Activated CD4-positive, alpha-beta T cell treated with anti-CD3 and anti-CD28 coated beads for 48 hours (primary cell): ENCODE data around the gene MYO9A.
"Not testable (repeated sequence)": the region's sequence is repeated elsewhere in the genome, so short reads cannot be mapped to it uniquely, and the experiment has no call there.

Source experiments
- DNase-seq: peaks from one replicate; pipeline ENCODE4 v3.0.0-alpha.2; 2020

The MYO9A gene

DNA sequence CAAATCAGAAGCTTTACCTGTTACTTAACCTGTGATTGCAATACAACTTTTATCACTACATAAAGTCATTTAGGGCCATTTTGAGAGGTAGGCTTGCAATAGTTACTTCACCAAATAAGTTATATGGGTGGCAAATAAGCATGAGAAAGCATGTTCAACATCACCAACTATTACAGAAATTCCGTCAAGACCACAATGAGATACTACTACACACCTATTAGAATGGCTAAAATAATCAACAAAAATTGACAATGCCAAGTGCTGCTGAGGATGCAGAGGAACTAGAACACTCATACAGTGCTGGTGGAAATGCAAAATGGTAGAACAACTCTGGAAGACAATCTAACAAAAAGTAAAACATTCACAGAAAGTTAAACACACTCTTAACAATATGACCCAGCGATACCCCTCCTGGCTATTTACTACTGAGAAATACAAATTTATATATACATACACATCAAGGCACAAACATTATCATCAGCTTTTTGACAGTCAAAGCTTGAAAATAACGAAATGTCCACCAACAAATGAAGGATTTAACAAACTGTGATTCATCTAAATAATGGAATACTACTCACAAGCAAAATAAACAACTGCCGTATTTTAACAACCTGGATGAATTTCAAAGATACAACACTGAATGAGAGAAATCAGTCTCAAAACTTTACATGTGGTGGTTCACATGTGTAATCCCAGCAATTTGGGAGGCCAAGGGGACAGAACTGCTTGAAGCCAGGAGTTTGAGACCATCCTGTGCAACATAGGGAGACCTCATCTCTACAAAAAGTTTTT lies 82.9 kb downstream of the MYO9A start:
- no peak for DNase-seq

DNA sequence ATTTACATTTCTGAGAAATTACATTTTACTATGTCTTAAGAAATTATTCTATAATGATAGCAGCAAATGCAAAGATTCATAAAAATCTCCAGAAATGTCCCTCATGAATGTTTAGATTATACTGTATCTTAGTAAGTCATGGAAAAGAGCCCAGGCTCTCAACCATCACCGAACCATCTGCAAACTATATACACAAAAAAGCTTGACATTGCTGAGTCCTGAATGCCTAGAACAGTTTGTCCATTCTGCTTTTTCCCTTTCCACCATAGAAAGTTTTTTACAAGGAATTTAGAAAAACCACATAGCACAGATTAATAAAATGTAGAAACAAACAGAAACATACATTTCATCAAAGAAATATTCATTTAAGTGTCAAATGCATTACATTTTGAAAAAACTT lies 83.6 kb downstream of the MYO9A start:
- DNase-seq, result no peak

DNA sequence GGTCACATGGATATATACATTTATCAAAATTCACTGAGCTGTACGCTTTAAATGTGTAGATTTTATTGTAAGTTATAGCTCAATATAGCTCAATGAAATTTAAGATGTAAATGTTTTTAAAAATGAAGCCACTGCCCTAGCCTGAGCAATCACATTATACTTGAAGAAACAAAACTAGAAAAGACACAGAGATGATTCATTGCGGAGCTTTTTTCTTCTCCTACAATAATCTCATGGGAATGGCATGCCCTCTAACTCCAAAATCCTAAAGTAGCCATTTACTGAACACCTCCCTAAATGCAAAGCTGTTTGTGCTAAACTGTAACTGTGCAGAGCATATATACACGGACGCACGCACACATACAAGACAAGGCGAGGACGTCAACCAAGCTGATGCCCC lies 84.2 kb downstream of the MYO9A start:
- DNase-seq, result no peak

DNA sequence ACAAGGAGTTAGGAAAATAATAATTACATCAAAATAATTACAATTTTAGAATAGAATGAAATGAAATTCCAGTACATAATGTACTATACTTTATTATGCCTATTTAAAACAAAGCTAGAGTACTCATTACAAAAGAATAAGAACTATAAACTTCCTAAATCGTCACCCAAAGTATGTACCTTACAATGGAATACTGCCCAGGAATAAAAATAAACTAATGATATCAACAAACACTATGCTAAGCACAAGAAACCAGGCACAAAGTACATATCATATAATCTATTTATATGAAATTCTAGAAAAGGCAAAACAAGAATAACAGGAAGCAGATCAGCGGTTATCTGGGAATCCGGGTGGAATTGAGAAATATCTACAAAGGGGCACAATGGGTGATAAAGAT lies 84.7 kb downstream of the MYO9A start:
- DNase-seq, result no peak

DNA sequence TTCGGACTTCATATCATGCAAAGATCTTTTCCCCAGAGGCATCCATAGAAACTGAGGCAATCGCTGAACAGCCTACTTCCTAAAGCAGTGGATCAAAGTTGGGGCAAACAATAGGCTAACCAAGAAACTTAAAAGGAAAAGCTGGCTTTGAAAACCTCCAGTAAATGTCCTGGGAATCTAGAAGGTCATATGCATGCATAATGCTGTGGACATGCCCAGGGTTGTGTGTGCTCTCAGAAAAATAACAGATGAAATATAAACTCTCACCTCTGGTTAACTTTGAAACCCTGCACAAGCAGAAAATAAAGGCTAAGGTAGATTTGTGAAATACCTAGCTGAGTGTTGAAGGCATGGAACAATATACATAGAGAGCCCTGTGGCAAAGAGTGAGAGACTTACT lies 96.3 kb downstream of the MYO9A start:
- DNase-seq, result no peak

DNA sequence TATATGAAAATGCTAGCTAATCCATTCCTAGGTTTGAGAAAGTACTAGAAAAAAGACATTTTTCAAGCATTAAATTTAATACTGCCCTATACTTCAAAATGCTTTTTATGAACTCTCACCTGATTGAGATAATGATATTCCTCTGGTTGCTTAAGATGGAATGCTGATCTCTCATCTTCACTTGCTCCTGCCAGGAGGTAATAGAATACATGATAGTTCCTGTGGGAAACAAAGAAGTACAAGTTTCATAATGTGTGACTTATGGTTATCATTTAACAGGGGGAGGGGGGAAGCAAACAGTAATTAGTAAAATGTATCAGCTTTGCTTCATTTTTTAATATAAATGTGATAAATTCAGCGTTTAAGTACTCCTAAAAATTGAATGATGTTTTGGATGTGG lies 97.2 kb downstream of the MYO9A start:
- DNase-seq, result no peak

DNA sequence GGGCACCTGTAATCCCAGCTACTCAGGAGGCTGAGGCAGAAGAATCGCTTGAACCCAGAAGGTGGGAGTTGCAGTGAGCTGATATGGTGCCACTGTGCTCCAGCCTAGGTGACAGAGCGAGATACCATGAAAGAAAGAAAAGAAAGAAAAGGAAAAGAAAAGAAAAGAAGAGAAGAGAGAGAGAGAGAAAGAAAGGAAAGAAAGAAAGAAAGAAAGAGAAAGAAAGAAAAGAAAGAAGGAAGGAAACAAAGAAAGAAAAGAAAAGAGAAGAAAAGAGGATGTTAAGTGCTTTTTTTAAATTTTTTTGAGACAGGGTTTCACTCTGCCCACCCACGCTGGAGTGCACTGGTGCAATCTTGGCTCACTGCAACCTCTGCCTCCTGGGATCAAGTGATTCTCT lies 103.4 kb downstream of the MYO9A start:
- DNase-seq, result not testable (repeated sequence)

DNA sequence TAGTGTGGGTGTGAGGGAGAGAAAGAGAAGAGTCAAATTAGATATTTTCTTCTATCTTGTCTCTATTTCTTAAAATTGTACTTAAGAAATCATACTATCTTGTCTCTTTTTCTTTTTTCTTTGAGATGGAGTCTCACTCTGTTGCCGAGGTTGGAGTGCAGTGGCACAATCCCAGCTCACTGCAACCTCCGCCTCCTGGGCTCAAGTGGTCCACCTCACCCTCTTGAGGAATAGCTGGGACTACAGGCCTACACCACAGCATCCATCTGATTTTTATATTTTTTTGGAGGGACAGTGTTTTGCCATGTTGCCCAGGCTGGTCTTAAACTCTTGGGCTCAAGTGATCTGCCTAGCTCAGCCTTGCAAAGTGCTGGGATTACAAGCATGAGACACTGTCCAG lies 104.2 kb downstream of the MYO9A start:
- no peak for DNase-seq

DNA sequence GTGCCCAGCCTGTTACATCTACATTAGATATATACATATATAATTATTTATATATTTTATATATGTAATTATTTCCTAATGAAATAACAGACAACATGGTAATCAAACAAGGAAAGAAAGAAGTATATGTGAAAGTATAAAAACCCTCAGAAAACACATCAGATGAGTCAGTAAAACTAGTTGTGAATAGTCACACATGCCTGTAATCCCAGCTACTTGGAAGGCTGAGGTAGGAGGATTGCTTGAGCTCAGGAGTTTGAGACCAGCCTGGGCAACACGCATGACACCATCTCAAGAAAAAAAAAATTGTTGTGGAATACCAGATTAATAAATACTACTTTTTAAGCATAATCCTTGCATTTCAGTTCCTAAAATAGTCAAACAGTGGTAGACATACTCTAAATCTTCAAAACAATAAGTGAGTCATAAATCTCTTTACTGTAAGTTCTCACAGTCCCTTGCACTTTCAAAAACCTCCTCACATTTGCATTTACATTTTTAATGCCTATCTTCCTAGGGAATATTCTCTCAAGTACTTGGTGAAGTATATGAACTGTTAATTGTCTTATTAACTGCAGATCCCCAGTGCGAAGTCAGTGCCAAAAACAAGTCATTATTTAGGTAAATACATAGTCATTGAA lies 106.5 kb downstream of the MYO9A start:
- no peak for DNase-seq

DNA sequence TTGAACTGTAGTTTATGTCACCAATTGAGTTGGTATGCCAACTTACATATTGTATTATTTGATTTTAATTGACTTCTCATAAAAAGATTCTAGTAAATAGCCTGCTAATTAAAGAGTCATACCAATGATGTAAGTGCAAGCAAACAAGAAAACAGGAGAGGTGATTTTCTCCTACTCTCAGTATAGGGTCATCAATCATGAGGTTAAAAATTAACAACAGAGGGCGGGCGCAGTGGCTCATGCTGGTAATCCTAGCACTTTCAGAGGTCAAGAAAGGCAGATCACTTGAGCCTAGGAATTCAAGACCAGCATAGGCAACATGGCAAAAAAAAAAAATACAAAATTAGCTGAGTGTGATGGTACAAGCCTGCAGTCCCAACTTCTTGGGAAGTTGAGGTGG lies 108.7 kb downstream of the MYO9A start:
- no peak for DNase-seq

DNA sequence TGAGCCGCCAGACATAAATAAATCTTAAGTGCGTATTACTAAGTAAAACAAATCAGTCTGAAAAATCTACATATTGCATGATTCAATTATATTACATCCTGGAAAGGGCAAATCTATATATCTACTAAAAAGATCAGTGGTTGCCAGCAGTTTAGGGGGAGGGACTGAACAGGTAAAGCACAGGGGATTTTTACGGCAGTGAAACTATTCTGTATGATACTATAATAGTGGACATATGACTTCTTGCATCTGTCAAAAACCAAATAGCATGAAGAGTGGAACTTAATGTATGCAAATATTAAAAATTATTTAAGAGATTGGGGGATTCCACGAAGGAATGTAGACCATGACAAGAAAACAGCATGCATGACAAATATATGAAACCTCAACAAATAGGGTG lies 111.6 kb downstream of the MYO9A start:
- no peak for DNase-seq

DNA sequence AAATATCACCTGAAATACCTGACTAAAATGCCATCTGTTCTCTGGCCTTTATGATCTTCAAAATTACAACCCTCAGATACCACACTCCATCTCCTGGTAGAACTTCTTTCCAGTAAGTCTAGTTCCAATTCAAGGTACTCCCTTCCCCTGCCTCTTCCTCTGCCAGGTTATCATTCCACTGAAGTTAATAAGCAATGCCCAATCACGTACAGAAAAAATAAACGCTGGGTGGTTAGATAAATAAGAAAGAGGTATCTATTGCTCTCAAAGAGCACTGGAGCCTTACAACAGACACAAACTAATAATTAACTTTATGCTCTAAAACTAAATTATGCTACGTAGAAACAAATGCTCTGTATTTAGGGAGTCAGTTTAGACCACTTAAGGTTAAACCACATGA lies 112.5 kb downstream of the MYO9A start:
- DNase-seq, result no peak

DNA sequence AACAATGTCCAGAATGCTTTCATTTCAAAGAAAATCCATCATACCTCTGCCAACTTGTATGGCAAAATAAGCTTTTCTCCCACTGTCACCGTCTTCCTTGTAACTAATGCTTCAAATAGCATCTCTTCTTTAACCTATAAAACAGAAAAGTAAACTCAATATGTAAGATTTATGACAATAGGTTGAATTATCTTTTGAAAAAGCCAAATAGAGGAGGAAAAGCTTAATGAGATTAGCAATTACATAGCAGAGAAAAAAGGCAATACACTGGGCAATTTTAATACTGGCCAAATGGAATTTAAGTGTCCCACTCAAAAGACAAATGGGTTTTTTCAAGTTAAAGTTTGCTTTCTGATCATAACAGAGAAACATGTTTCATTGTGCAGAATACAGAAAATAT lies 118.1 kb downstream of the MYO9A start:
- no peak for DNase-seq

DNA sequence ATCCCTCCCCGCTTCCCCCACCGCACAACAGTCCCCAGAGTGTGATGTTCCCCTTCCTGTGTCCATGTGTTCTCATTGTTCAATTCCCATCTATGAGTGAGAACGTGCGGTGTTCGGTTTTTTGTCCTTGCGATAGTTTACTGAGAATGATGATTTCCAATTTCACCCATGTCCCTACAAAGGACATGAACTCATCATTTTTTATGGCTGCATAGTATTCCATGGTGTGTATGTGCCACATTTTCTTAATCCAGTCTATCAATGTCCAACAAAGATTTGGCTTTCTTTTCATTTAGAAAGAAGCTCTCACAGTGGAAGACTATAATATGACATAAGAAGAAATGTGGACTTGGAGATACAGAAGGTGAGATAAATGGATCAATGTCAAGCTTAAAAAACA lies 119.2 kb downstream of the MYO9A start:
- not testable (repeated sequence) for DNase-seq

DNA sequence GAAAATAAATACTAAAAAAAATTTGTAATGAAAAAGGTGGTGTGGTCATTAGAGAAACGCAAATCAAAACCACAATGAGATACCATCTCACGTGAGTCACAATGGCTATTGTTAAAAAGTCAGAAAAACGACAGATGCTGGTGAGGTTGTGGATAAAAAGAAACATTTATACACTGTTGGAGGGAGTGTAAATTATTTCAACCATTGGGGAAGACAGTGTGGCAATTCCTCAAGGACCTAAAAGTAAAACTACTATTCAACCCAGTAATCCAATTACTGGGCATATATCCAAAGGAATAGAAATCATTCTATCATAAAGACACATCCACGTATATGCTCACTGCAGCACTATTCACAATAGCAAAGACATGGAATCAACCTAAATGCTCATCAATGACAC lies 120.3 kb downstream of the MYO9A start:
- no peak for DNase-seq

DNA sequence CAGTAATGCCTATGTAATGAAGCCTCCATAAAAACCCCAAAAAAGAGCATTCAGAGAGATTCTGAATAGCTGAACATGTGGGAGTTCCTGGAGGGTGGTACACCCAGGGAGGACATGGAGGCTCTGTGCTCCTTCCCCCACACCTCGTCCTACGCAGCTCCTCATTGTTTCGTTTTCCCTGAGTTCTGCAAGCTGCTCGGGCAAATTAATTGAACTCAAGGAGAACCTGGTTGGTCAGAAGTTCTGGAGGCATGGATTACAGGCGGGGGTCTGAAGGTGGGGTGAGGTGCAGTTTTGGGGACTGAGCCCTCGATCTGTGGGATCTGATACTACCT lies 142.2 kb downstream of the MYO9A start:
- no peak for DNase-seq

DNA sequence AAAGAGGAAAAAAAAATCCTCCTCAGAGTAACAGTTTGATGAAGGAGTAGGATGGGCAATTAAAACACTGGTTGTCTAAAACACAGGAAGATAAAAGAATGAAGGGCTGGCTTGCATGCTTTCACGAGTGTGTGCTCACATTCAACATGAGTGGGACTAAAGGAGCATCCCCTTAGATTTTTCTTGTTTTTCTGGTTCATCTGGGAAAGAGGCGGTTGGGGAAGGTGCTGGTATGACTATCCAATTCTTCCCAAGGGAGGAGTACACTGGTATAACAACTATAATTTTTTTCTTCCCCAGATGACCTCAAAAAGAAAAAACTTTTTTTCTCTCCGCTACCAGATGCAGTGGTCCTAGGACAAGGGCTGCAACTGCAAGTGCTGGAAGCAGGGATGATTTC lies 143.7 kb downstream of the MYO9A start:
- DNase-seq, result no peak

DNA sequence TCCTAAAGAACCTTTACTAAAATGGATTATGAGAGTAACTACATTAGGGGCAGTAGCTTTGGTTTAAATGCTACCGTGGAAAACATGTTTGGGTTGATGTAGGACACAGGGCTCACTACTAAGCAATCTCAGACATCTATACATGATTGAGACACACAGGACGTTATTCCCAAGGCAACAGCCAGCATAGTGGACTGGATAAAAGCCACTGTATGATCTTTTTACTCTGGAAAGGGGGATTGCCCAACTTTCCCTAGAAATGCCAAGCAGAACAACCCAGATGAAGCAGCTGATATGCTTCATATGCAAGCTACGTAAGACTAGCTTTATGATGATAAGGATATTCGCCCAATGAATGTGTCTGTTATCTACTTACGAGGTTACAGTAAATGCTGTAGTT lies 144.6 kb downstream of the MYO9A start:
- no peak for DNase-seq

DNA sequence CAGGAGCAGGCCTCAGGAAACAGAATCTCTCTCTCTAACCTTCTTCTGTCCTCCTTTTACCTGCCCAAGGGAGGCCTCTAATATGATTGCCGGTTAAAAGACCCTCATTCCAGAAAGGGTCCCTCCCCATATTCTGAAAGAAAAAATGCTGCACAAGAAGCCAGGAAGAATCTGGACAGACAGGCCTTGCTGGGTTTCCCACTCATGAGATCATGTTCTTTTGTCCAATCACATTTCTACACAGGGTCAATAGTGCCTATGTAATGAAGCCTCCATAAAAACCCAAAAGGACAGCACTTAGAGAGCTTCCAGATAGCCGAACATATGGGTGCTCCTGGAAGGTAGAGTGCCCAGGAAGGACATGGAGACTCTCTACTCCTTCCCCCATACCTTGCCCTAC lies 146.0 kb downstream of the MYO9A start:
- DNase-seq, result no peak

DNA sequence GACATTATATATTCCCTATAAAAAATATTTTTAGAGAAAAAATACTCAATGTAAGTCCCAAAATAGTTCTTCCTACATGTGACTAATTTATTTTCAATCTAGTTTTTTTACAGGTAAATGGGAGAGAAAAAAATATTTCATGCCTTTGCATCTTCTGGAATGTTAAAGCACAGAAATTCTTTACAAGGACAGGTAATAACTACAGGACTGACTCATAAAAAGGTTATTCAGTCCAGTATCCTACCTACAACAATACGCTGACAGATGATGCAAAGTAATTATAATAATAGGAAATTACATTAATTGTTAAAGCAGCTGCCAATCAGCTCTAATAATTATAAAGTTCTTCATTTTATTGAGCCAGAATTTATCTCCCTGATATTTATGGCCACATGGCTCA lies 147.5 kb downstream of the MYO9A start:
- DNase-seq, result no peak

DNA sequence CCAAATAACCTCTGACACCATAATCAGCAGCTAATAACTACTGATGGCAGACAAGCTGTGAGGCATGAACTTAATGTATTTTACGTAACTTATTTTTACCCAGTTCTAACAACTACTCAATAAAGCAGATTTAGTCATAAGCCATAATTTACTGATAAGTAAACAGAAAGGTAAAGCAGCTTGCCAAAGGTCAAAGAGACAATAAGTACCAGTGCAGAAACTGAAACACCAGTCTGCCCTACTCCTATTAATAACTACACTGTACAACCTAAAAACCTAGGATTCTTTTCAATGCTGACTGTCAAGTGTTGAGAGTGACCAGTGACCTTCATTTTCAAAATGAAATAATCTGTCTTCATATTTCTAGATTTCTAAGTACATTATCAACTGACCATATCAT lies 155.4 kb downstream of the MYO9A start:
- no peak for DNase-seq

DNA sequence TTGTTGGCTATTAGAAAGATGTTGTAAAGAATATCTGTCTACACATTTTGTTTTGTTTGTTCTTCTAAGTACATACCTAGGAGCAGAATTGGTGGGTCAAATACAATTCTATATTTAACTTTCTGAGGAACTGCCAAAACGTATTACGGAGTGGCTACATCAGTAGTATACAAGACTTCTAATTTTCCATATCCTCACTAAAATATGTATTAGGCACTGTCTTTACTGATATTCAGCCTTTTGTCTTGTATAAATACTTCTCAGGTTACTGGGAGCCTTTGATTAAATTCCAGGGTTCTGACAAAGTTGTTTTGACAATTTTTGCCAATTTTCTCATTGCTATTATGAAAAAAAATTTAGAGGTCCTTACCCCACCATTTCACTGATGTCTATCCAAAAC lies 160.9 kb downstream of the MYO9A start:
- DNase-seq, result no peak

DNA sequence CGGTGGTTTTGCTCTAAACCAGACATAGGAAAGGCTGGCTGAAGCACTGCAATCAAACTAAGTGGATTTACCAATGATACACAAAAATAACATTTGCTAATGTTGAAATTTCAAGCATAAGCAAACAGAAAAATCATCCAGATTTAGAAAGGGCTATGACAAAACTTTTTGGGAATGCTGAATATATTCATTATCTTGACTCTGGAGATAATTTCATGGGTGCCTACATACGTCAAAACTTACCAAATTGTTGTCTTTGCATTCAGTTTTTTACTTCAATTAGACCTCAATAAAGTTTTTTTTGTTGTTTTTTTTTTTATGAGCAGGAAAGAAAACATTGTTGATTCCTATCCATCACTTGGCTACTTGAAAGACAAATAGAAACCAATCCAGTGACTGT lies 166.8 kb downstream of the MYO9A start:
- DNase-seq, result no peak

DNA sequence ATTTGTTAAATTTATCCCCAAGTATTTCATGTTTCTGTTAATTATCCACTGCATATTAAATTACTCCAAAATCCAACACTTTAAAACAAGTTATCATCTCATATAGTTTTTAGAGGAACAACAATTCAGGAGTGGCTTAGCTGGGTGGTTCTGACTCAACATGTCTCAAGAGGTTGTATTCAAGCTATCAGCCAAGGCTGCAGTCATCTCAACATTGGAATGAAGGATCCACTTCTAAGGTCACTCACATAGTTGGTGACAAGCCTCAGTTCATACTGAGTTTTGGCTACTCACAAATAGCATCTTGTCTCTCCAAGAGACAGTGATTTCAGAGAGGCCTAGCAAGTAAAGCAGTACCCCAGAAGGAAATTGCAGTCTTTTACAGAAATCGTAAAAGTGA lies 172.9 kb downstream of the MYO9A start:
- DNase-seq, result no peak

DNA sequence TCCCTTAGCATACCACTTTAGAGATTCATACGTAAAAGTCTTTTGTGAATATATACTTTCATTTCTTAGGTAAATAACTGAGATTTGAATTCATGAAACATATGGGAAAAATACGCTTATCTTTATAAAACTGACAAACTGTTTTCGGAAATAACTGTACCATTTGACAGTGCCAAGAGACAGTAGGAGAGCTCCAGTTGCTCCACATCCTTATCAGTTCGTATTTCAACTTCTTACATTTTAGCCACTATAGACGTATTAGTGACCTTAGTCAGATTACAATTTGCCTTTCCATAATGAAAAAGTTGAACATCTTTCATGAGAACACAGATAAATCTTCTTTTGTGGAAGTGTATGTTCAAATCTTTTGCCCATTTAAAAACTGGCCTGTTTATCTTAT lies 174.1 kb downstream of the MYO9A start:
- no peak for DNase-seq
